Measurements from ENCODE around the gene TMEM254. TPM values are rescaled to one million over a fixed set of nuclear protein-coding genes. Genes with fewer than 3 reads are reported as not detected.
"Not testable (repeated sequence)": the region's sequence is repeated elsewhere in the genome, so short reads cannot be mapped to it uniquely, and the experiment has no call there.

TMEM254 gene
- total and polyA plus RNA-seq, 4 donors, result 15.6 to 46.9 (median 36.0) TPM

DNA sequence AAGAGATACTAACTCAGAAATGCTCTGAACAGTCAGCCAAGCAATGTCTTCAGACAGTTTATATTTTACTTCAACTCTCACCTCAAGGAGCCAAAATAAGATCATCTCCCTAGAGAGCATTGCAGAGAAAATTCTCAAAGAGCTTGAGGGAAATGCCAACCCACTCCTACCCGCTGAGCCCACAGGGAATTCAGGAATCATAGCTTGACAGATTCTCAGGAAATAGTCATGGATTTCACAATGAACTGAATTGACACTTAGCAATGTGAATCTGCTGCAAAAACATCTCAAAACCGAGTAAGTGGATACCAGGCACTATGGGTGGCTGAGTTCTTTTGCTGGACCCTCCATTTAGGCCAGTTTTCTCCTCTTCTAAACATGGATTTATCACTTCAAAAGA lies 44.3 kb downstream of the TMEM254 start:
- no peaks in the 10 kb centered on the region for H3K36me3 ChIP-seq (ENCODE audit: control insufficient read depth, insufficient read depth, low read length)
- no peak overlapping the region for H3K4me3 ChIP-seq (ENCODE audit: low read depth, low read length)
- no peak for DNase-seq (ENCODE audit: low read depth in 4 of 6, low spot score in 6 of 6)
- H3K9me3 ChIP-seq (ENCODE audit: control insufficient read depth, insufficient read depth, low read length), result no peaks in the 10 kb centered on the region
- peaks cover 5% of the 10 kb centered on the region for H3K4me1 ChIP-seq (ENCODE audit: control insufficient read depth, insufficient read depth, low read length)
- no peaks in the 10 kb centered on the region for H3K27me3 ChIP-seq (ENCODE audit: control insufficient read depth, insufficient read depth, low read length)
- WGBS (ENCODE audit: insufficient coverage), result 89% methylated on average over 2 of the region's 2 CpGs
- H3K27ac ChIP-seq (ENCODE audit: low read depth, low read length), result no peak overlapping the region

DNA sequence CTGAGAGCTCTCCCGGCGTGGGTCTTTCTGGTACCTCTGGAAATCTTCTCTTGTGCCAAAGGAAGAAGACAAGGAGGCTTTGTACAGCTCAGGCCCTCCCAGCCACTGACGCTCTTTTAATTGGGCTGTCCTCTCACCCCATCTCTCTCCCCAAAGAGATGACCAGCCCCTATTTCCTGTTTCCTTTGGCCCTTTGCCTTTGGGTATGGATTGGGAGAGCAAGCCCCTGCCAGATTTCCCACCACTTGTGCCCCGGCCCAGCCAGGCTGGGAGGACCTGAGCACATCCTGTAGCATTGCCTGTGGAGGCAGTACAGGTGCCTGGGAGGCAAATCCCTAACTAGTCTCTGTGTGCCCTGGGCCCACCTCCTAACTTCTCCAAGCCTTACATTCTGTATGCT lies 48.4 kb downstream of the TMEM254 start:
- no peak overlapping the region for H3K4me3 ChIP-seq (ENCODE audit: low read depth, low read length)
- peaks cover 7% of the 10 kb centered on the region for H3K27me3 ChIP-seq (ENCODE audit: control insufficient read depth, insufficient read depth, low read length)
- H3K36me3 ChIP-seq (ENCODE audit: control insufficient read depth, insufficient read depth, low read length), result no peaks in the 10 kb centered on the region
- DNase-seq (ENCODE audit: low read depth in 4 of 6, low spot score in 6 of 6), result peak in 1 of 6 donors; percentile 32
- no peak overlapping the region for H3K27ac ChIP-seq (ENCODE audit: low read depth, low read length)
- peaks cover 5% of the 10 kb centered on the region for H3K4me1 ChIP-seq (ENCODE audit: control insufficient read depth, insufficient read depth, low read length)
- WGBS (ENCODE audit: insufficient coverage), result 33% methylated on average over 1 of the region's 4 CpGs
- H3K9me3 ChIP-seq (ENCODE audit: control insufficient read depth, insufficient read depth, low read length), result no peaks in the 10 kb centered on the region

DNA sequence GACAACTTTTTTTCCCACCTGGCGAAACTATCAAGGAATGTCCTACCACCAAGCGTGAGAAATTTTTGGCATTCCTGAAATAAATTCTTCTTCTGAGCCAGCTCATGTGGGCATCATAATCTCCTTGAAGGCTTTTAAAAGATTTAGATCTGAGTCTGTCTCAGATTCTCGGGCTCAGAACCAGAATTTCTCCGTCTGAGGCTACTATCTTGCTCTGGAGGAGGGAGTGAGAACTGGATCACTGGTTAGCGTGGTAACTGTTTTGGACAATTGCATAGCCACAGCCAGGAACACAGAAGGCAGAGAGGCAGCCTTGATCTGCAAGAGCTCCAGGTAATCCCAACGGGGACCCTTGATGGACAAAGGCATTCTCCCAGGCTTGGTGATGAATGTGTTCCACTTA lies 53.0 kb downstream of the TMEM254 start:
- Histone ChIP-seq H3K4me1 (ENCODE audit: control insufficient read depth, insufficient read depth, low read length) (peaks cover 14% of the 10 kb centered on the region), H3K9me3 (ENCODE audit: control insufficient read depth, insufficient read depth, low read length) (no peaks in the 10 kb centered on the region), H3K4me3 (ENCODE audit: low read depth, low read length) (no peak overlapping the region), H3K36me3 (ENCODE audit: control insufficient read depth, insufficient read depth, low read length) (no peaks in the 10 kb centered on the region), H3K27me3 (ENCODE audit: control insufficient read depth, insufficient read depth, low read length) (peaks cover 24% of the 10 kb centered on the region), H3K27ac (ENCODE audit: low read depth, low read length) (no peak overlapping the region)
- DNase-seq (ENCODE audit: low read depth in 4 of 6, low spot score in 6 of 6), result no peak
- 83% methylated on average over 6 of the region's 6 CpGs for WGBS (ENCODE audit: insufficient coverage)

DNA sequence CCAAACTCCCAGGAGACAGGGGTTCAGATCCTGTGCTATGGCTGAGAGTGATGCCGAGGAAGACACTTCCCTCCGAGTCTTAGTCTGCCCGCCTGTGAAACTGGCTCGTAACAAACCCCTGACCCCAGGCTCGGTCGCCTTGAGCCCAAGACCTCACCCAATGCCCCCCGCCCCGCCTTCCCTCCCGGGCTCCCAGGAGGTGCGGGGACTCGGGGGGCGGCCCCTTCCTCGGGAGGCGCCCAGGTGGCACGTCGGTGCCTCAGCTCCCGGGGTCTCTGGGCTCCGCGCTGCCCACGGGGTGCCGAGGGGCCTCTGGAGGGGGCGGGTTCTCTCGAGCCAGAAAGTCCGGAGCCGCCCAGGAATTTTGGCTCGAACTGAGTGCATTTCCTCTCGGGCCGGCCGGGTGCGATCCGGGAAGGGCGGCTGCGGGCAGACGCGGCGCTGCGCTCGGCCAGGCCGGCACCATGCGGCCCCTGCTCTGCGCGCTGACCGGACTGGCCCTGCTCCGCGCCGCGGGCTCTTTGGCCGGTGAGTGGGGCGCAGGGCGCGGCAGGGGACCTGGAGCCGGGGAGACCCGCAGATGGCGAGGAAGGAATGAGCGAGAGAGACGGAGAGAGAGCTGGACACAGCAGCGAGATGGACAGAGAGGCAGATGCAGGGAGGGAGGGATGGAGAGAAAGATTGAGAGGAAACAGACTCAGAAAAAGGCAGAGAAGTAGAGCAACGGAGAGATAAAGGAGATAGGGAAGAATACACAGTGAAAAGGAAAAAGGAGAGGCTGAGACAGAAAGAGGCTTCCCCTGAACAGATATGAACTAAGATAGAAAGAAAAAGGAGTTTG lies 54.1 kb downstream of the TMEM254 start, which contains the start of gene PLAC9:
Gene PLAC9 (plus strand): TSS at position 432 of the 841 bp plus-strand sequence. CDS start 33 bp downstream, at position 465.
- Histone ChIP-seq H3K4me3 (ENCODE audit: low read depth, low read length) (peak within 1 kb of the TSS; percentile 33), H3K9me3 (ENCODE audit: control insufficient read depth, insufficient read depth, low read length) (no peaks in the 10 kb centered on the region), H3K27ac (ENCODE audit: low read depth, low read length) (peak within 1 kb of the TSS; percentile 50), H3K4me1 (ENCODE audit: control insufficient read depth, insufficient read depth, low read length) (peaks cover 19% of the 10 kb centered on the region), H3K27me3 (ENCODE audit: control insufficient read depth, insufficient read depth, low read length) (peaks cover 24% of the 10 kb centered on the region), H3K36me3 (ENCODE audit: control insufficient read depth, insufficient read depth, low read length) (no peaks in the 10 kb centered on the region)
- 2% methylated on average over 57 of the region's 58 CpGs for WGBS (ENCODE audit: insufficient coverage)
- peak in 2 of 6 donors; percentile 22 to 55 for DNase-seq (ENCODE audit: low read depth in 4 of 6, low spot score in 6 of 6)

DNA sequence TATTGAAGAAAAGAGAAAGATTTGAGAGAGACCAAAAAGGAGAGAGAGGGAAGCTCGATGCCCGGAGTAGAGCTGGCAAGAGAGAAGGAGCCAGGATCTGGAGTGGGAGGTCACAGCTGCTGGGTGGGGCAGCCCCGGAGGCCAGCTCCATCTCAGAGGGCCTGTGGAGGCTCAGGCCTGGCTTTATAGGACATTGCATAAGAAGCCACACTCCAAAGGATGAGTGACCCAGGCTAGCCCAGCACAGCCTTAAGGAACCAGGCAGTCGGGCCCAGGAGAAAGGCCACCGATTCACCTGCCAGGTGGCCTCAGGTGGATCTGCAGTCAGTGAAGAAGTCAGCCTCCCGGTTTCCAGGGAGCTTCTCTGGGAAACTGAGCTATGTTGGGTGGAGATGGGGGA lies 54.7 kb downstream of the TMEM254 start:
- H3K27me3 ChIP-seq (ENCODE audit: control insufficient read depth, insufficient read depth, low read length), result peaks cover 24% of the 10 kb centered on the region
- no peak for DNase-seq (ENCODE audit: low read depth in 4 of 6, low spot score in 6 of 6)
- peaks cover 24% of the 10 kb centered on the region for H3K4me1 ChIP-seq (ENCODE audit: control insufficient read depth, insufficient read depth, low read length)
- H3K27ac ChIP-seq (ENCODE audit: low read depth, low read length), result peak overlapping the region; percentile 50
- no peaks in the 10 kb centered on the region for H3K36me3 ChIP-seq (ENCODE audit: control insufficient read depth, insufficient read depth, low read length)
- 73% methylated on average over 6 of the region's 6 CpGs for WGBS (ENCODE audit: insufficient coverage)
- peak overlapping the region; percentile 33 for H3K4me3 ChIP-seq (ENCODE audit: low read depth, low read length)
- H3K9me3 ChIP-seq (ENCODE audit: control insufficient read depth, insufficient read depth, low read length), result no peaks in the 10 kb centered on the region

DNA sequence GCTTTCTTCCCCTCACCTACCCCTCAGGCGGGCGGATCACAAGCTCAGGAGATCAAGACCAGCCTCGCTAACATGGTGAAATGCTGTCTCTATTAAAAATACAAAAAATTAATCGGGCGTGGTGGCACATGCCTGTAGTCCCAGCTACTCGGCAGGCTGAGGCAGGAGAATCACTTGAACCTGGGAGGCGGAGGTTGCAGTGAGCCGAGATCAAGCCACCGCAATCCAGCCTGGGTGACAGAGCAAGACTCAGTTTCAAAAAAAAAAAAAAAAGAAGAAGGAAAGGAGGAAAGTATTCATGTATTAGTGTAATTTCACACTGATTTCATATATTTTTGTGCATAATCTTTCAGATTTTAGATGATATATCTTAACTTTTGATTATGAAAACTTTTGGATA lies 55.2 kb downstream of the TMEM254 start:
- H3K27ac ChIP-seq (ENCODE audit: low read depth, low read length), result peak overlapping the region; percentile 50
- 81% methylated on average over 8 of the region's 9 CpGs for WGBS (ENCODE audit: insufficient coverage)
- not testable (repeated sequence) for DNase-seq (ENCODE audit: low read depth in 4 of 6, low spot score in 6 of 6)

DNA sequence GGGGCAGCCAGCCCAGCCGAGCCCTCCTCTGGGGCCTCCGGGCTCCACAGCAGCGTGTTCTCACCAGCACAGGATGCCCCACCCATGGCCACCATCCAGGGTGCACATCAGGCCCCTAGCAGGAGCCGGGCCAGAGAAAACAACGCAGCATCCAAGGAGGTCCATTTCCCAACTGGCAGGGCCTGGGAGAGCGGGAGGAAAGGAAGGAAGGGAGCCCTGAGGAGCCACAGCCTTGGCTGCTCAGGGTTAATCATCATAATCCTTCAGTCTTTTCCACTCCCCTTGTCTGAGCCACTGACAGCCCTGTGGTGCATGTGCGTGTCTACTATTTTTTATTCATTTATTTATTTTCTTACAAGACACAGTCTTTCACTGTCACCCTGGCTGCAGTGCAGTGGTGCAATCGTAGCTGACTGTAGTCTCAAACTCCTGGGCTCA lies 57.7 kb downstream of the TMEM254 start:
- H3K4me3 ChIP-seq (ENCODE audit: low read depth, low read length), result no peak overlapping the region
- H3K27me3 ChIP-seq (ENCODE audit: control insufficient read depth, insufficient read depth, low read length), result peaks cover 24% of the 10 kb centered on the region
- peaks cover 24% of the 10 kb centered on the region for H3K4me1 ChIP-seq (ENCODE audit: control insufficient read depth, insufficient read depth, low read length)
- no peaks in the 10 kb centered on the region for H3K36me3 ChIP-seq (ENCODE audit: control insufficient read depth, insufficient read depth, low read length)
- H3K9me3 ChIP-seq (ENCODE audit: control insufficient read depth, insufficient read depth, low read length), result no peaks in the 10 kb centered on the region
- DNase-seq (ENCODE audit: low read depth in 4 of 6, low spot score in 6 of 6), result peak in 1 of 6 donors; percentile 77
- 76% methylated on average over 3 of the region's 8 CpGs for WGBS (ENCODE audit: insufficient coverage)
- peak overlapping the region; percentile 58 for H3K27ac ChIP-seq (ENCODE audit: low read depth, low read length)

More for the DNA sequence above, 55.2 kb downstream of the TMEM254 start:
- H3K4me3 ChIP-seq (ENCODE audit: low read depth, low read length), result peak overlapping the region; percentile 33
- H3K4me1 ChIP-seq (ENCODE audit: control insufficient read depth, insufficient read depth, low read length), result peaks cover 24% of the 10 kb centered on the region
- H3K36me3 ChIP-seq (ENCODE audit: control insufficient read depth, insufficient read depth, low read length); H3K9me3 ChIP-seq (ENCODE audit: control insufficient read depth, insufficient read depth, low read length): not testable (repeated sequence)
- H3K27me3 ChIP-seq (ENCODE audit: control insufficient read depth, insufficient read depth, low read length), result peaks cover 24% of the 10 kb centered on the region

DNA sequence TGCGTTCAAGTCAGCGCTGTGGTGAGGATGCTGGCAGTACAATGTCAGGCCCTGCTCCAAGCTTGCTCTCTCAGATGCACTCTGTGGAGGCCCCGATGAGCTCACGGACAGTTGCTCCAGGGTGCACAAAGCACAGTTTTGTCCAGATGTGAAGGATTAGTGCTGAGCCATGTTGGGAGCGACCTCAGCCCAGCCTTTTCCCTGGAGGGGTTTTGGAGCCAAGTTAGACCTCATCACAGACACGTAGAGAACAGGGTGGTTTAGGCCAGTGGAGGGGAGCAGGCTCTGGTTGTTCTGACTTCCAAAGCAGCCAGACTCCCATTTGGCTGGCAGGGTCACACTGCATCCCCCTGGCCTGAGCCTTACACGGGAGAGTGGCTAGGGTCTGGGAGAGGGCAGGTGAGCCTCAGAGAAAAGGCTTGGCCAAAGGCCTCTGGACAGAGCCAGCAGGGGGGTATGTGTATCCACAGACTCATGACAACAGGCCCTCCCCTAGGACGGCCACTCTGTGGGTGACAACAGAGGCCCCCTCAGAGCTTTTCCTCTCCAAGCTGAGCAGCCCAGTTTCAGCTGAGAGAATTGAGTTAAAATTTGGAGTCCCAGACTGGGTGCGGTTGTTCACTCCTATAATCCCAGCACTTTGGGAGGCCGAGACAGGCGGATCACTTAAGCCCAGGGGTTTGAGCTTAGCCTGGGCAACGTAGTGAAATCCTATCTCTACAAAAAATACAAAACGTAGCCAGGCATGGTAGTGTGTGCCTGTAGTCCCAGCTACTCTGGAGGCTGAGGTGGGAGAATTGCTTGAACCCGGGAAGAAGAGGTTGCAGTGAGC lies 58.8 kb downstream of the TMEM254 start:
- Histone ChIP-seq H3K4me1 (ENCODE audit: control insufficient read depth, insufficient read depth, low read length) (peaks cover 23% of the 10 kb centered on the region), H3K4me3 (ENCODE audit: low read depth, low read length) (no peak overlapping the region), H3K36me3 (ENCODE audit: control insufficient read depth, insufficient read depth, low read length) (no peaks in the 10 kb centered on the region), H3K27ac (ENCODE audit: low read depth, low read length) (peak overlapping the region; percentile 68), H3K9me3 (ENCODE audit: control insufficient read depth, insufficient read depth, low read length) (no peaks in the 10 kb centered on the region), H3K27me3 (ENCODE audit: control insufficient read depth, insufficient read depth, low read length) (peaks cover 14% of the 10 kb centered on the region)
- peak in 1 of 6 donors; percentile 50 for DNase-seq (ENCODE audit: low read depth in 4 of 6, low spot score in 6 of 6)
- 69% methylated on average over 9 of the region's 14 CpGs for WGBS (ENCODE audit: insufficient coverage)

DNA sequence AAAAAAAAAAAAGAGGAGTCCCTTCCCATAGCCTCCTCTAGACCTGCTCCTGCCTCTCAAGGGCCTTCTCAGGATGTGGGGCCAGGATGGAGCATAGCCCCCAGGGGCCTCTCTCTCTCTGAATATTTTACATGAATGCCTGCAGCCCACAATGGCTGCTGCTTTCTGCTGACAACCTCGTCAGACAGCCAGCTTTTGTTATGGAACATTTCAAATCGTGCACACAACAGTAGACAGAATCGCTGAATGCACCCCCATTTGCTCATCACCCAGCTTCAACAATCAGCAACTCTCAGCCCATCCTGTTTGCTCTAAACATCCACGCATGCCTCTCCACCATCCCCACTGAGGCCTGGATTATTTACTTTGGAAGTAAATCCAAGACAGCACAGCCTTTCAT lies 59.5 kb downstream of the TMEM254 start:
- no peaks in the 10 kb centered on the region for H3K9me3 ChIP-seq (ENCODE audit: control insufficient read depth, insufficient read depth, low read length)
- peaks cover 20% of the 10 kb centered on the region for H3K4me1 ChIP-seq (ENCODE audit: control insufficient read depth, insufficient read depth, low read length)
- no peak overlapping the region for H3K4me3 ChIP-seq (ENCODE audit: low read depth, low read length)
- H3K27me3 ChIP-seq (ENCODE audit: control insufficient read depth, insufficient read depth, low read length), result peaks cover 8% of the 10 kb centered on the region
- DNase-seq (ENCODE audit: low read depth in 4 of 6, low spot score in 6 of 6), result peak in 1 of 6 donors; percentile 38
- peak overlapping the region; percentile 68 for H3K27ac ChIP-seq (ENCODE audit: low read depth, low read length)
- no peaks in the 10 kb centered on the region for H3K36me3 ChIP-seq (ENCODE audit: control insufficient read depth, insufficient read depth, low read length)
- 26% methylated on average over 3 of the region's 4 CpGs for WGBS (ENCODE audit: insufficient coverage)
